SHP77 treated with DMSO at 0.1 percent for 48 hours (cell line): ENCODE results near the gene SPTBN2.
"Not testable (repeated sequence)": the region's sequence is repeated elsewhere in the genome, so short reads cannot be mapped to it uniquely, and the experiment has no call there.

Source experiments
- DNase-seq: peaks from one replicate; lab custom pipeline; 2025; lab: John Stamatoyannopoulos, UW

Gene SPTBN2

DNA sequence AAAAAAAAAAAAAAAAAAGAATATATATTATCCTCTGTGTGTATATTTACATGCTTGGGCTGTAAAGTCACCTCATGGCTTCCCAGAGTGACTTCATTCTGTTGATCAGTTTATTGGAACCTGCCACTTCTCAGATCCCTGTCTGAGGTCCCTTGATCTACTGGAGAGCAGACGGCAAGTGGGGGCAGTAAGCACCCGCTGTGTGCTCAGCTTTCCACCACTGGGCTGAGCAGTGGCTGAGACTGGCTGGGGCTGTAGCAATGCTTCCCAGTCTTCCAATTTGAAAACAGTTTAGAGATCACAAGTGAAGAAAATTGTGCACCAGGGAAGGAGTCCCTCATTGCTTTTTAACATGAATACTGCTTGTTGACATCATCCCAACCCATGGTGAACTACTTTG lies 44.4 kb downstream of the SPTBN2 start:
- no peak for DNase-seq

DNA sequence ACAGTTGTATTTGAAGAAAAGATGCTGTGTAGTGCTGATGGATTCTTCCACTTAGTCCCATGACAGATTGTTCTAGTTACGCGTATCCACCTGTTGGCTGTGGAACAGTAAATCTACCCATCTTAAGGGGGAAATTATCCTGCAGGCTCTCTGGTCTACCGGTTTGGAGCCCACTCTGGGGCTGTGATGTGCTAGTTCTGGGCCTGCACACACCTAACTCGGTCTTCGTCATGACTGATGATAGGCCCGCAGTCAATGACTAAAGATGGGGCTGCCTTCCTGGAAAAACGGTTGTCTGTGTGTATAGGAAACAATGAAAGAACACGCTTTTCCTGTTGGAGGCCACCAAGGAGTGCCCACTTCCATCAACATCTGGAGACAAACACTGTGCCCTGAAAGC lies 45.1 kb downstream of the SPTBN2 start:
- no peak for DNase-seq

DNA sequence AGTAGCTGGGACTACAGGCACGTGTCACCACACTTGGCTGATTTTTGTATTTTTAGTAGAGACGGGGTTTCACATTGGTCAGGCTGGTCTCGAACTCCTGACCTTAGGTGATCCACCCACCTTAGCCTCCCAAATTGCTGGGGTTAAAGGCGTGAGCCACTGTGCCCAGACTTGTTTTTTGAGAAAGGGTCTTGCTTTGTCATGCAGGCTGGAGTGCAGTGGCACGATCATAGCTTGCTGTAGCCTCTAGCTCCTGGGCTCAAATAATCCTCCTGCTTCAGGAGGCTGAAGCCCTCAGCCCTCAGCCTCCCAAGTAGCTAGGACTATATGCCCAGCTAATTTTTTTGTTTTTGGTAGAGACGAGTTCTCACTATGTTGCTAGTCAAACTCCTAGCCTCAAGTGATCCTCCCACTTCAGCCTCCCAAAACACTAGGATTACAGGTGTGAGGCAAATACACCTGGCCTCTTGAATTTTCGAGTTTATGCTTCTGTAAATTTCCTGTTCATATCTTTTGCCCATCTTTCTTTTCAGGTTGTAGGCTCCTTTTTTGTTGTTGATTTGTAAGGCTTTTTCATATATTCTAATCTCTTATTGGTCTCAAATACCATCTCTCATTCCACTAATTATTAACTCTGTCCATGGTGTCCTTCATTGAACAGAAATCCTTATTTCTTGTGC lies 47.9 kb downstream of the SPTBN2 start:
- DNase-seq: no peak

DNA sequence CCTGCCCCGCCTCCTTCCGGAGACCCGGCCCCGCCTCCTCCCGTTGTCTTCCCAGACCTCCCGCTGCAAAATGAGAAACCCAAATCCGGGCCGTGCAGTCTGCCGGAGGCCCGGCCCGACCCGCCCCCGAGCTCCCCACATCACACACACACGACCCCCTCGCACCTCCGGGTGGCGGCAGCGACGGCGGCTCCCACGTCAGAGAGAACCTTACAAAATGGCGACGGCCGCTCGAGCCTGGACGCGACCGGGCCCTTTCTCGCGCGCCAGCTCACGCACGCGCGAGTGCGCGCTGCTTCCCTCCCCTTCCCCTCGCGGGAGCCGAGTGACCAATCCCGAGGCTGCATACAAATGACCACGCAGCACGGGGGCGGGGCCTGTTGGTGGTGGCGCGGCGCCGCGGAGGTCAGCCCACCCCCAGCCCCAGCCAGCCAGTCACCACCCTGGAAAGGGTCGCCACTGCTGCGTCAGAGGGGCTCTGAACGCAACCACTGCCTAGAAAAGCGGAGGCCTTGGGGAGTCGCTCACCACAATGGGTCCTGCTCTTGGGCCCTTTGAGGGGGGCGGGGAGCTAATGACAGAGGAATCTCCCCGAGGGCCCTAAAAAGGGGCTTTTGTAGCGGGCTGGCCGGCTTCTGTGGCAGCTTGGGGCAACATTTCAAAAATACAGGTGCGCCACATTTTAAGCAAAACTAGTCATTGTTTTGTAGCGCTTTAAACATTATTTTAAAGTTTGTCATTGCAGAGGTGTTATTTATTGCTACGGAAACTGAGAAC lies 51.2 kb downstream of the SPTBN2 start, which contains the start of gene RBM4B:
Gene RBM4B, minus strand, starts transcription at position 289 of the 777 bp plus-strand sequence. CDS start 808 bp downstream, outside the sequence.
- peak; percentile 91 for DNase-seq

DNA sequence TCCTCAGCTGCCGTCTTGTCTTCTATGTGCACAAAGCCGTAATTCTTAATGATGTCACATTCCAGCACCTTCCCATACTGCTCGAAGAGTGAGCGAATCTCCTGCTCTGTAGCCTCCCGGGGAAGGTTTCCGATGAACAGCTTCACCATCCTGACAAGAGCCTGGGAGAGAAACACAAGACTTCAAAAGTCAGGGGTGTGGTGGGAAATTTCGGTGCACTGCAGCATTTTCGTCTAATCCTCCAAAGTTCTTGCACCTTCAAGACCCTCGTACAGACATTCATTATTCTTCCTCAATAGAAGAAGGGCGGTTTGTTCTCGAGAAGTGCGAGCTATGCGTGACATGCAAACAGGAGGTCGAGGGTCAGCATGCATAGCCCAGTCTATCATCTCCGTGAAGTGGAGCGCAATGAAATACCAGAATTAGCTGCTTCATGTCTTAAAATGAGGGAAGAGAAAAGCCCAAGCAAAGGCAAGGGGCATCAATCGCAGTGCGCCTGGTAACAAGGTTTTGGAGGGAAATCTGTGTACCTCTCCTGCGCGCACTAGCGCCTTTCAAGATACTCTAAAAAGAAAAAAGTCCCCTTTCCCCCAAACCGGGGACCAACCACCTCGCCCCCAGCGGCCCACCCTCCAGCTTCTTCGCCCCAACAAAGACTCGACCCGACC lies 52.0 kb downstream of the SPTBN2 start:
- DNase-seq: no peak

DNA sequence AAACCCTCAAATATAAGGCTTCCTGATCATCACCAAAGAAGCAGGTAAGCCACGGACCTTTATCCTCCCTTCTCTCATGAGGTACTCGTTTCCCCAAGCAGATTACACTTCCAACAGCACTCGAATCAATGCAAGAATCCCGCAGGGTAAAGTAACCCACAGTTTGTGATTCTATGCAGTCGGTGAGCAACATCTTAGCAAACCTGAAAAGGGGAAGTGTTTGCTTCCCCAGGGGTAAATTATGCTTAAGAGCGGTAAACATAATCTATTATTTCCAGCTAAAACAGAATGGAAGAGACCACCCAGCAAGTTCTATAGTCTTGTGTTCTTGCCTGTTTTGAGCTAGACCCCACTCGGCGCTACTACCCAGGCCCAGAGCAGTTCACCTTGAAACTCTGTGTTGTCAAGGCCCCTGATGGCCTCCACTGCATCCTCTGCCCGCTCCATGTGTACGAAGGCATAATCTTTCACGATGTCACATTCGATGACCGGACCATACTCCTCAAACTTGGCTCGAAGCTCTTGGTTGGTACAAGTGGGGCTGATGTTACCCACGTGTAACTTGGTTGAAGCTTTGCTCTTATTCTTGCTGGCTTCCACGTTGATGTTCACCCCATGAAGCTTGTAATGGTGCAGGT lies 52.6 kb downstream of the SPTBN2 start:
- DNase-seq: no peak

DNA sequence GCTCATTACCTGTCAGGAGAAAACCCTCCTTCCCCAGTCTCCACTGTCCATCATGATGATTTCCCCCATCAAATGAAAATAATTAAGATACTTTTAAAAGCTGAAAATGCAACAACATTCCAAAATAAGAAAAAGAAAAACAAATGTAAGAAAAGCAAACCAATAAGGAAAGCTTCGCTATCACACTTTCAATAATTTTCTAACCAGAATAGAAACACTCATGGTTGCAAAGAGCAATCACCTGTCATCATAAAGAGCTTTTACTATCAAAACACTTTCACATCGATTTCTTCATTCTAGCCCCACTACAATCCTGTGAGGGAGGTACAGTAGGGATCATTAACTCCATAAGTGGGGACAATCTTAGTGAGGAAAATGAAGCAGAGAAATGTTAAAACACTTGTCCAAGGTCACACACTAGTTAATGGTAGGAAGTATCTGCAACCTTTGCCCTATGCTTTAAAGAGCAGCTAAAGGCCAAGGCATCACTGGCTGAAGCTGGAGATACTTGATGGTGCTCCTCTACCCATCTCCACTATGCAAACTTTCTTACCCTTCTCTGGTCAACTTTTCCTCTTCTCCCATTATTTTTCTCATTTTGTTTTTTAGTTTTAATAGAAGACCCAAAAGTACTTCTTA lies 53.9 kb downstream of the SPTBN2 start:
- DNase-seq: no peak

DNA sequence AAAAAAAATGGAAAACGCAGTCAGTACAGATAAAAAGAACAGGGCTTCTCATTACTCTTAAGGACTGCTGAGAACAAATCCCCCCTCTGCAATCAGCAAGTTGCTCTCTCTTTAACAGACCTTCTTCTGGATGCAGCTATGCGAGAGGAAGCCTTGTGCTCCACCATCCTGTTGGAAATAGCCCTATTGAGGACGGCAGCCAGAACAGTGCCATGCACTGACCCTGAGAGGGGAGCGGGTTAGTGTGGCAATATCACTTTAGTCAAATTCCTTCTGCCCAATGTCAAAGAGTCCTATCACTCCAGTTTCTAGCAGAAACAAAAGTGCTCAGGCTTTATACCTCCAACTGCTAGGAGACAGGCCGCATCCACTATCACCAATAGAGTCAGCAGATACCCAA lies 58.2 kb downstream of the SPTBN2 start:
- no peak for DNase-seq

DNA sequence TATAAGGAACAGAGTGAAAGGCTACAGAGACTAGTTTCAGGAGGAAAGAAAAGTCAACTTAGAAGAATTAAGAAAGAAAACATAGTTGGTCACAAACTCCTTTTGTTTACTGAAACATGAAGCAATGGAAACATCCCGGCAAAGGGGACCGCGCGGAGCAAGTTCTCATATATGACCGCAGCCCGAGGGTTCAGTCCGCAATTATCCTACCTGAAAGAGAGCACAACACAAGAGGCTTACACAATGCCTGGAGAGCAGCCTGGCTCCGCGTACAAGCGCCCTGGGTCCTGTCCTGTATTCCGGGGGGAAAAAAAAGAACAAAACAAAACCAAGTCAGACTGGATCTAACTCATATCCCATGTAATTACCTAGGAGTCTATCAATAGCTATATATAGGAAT lies 63.6 kb downstream of the SPTBN2 start:
- DNase-seq: no peak

DNA sequence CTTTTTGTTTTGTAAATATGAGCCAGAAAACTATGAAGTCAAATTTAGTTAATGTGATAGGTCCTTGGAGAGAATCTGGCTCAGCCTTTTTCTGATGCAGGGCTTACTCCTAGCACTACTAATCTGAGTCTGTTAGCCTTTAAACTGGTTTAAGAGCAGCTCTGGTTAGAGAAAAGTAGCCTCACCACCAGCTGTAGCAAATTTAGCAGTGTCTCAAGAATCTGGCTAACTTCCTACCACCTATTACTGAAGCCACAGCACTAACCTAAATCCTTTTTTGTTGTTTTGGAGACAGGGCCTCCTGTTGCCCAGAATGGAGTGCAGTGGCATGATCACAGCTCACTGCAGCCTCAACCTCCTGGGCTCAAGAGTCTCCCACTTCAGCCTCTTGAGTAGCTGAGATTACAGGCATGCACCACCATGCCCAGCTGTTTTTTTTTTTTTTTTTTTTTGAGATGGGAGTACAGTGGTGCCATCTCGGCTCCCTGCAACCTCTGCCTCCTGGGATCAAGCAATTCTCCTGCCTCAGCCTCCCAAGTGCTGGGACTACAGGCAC lies 65.2 kb downstream of the SPTBN2 start:
- DNase-seq: no peak

DNA sequence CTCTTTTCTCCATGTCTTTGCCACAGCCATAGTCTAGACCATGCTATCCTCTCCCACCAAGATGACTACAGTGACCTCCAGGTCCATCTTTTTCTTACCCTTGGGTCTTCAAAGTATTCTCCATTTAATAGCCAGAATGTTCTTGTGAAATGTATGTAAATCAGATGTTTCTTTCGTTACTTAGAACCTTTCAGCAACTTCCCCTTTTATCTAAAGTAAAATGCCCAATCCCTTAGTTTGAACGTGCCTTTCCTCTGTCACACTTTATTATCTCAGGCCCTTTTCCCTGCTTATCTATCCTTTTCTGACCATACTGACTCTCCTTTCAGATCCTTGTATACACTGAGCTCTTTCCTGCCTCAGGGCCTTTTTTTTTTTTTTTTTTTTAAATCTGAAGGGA lies 69.3 kb downstream of the SPTBN2 start:
- DNase-seq: no peak

DNA sequence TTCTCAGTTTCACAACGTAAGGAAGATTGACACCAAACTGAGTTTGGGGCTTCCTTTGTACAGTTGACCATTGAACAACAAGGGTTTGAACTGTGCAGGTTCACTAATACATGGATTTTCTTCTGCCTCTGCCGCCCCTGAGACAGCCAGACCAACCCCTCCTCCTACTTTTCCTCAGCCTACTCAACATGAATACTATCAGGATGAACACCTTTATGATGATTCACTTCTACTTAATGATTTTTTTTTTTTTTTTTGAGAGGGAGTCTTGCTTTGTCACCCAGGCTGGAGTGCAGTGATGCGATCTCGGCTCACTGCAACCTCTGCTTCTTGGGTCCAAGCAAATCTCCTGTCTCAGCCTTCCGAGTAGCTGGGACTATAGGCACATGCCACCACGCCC lies 75.9 kb downstream of the SPTBN2 start:
- DNase-seq: no peak

DNA sequence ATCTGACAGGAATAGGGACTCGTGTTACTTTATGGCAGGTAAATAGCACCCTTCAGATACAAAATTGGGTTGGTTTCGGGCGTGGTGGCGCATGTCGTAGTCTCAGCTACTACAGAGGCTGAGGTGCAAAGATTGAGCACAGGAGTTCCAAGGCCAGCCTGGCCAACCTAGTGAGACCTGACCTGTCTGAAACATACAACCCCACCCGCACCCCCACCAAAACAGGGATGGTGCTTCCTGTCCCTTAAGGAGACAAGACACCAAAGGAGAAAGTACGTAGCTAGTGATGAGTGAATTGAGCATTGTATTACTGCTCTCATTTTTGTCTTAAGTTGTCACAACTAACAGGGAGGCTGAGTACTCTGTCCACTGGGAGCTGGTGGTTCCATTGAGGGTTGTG lies 76.4 kb downstream of the SPTBN2 start:
- no peak for DNase-seq

DNA sequence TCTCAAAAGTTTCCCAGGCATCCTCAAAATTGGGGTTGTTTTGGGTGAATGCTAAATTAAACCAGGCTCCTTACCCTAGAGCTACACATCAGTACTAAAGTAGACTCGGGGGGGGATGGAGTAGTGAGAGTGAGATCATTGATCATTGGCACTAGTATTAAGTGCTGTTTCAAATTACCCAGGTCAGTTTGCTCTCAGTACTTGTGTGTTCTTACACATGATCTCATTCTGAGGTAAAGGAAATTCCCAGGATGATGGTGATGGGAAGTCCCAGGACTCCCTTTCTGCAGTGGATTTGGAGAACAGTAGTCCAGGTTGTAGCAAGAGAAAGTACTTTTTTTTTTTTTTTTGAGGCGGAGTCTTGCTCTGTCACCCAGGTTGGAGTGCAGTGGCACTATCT lies 78.0 kb downstream of the SPTBN2 start:
- no peak for DNase-seq

DNA sequence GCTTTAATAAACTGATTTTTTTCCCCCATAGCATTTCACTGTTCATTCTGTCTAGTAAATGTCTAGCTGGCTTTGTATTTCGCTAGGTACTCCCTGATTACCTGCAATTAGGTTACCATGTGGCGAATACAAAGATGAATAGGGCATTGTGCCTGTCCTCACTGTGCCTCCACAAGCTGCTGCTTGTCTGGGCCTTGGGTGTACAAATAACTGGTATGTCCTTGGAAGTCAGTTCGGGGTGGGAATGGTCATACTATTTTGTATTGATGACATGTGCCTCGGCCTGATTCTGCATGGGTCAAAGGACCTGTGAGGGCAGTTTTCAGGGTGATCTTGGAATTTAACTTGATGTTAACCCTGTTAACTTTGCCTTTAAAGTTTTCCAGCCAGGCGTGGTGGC lies 79.1 kb downstream of the SPTBN2 start:
- DNase-seq: no peak

DNA sequence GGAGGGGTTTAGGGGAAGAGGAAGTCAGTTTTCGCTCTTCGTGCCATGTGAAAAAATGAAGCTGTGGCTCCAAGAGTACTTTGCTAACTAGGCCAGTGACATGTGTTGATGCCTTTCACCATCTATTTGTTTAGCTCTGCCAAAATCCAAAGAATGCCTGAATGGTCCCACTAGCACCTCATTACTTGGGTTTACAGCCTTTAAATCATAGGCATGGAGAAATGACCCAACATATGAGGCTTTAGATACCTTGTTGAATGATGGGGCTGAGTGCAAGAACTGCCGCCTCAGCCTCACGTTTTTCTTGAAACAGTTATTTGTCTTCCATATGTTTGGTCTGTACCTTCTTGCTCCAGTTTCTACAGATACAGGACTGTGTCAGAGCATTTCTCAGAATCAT lies 82.2 kb downstream of the SPTBN2 start:
- no peak for DNase-seq

DNA sequence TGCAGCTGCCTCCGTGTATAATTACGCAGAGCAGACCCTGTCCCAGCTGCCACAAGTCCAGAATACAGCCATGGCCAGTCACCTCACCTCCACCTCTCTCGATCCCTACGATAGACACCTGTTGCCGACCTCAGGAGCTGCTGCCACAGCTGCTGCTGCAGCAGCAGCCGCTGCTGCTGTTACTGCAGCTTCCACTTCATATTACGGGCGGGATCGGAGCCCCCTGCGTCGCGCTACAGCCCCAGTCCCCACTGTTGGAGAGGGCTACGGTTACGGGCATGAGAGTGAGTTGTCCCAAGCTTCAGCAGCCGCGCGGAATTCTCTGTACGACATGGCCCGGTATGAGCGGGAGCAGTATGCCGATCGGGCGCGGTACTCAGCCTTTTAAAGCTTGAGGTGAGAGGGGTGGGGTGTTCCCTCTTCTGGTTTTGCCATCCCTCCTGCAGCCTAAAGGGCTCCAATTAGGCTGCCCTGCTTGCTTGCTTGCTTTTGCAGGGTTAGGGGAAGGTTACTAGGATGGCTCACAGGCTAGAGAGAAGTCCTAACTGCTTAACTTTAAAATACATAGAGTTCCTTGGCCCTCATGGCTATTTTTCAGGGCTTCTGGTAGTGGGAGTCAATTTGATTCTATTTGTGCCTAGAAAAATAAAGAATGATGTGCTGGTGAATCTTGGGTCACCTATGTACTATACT lies 85.1 kb downstream of the SPTBN2 start:
- DNase-seq: no peak

DNA sequence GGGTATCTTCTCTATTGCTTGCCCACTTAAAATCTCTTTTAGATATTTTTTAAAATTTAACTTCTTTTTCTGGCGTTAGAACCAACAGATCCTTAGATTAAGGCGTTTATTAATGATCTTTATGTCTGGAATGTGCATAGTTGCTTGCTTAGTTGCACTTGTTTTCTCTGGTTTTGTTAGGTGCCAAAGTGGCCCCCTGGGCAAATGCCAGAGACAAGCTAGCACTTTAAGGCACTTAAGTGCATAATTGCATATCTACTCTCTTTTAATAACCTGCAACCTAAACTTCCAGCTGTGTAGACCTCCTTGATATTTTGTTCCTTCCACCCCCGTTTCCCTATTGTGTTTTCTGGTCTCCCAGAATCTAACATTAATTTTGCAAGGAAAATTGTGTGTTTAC lies 87.2 kb downstream of the SPTBN2 start:
- no peak for DNase-seq

DNA sequence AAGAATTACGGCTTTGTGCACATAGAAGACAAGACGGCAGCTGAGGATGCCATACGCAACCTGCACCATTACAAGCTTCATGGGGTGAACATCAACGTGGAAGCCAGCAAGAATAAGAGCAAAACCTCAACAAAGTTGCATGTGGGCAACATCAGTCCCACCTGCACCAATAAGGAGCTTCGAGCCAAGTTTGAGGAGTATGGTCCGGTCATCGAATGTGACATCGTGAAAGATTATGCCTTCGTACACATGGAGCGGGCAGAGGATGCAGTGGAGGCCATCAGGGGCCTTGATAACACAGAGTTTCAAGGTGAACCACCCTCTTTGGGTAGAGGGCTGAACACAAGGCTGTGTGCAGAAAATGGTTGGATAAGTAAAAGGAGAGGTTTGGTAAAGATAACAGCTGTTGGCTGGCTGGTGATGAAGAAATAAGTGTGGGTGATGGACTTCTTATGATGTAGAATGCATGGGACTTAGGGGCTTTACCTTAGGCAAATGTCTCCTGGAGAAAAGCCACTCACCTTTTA lies 89.1 kb downstream of the SPTBN2 start:
- DNase-seq: not testable (repeated sequence)

DNA sequence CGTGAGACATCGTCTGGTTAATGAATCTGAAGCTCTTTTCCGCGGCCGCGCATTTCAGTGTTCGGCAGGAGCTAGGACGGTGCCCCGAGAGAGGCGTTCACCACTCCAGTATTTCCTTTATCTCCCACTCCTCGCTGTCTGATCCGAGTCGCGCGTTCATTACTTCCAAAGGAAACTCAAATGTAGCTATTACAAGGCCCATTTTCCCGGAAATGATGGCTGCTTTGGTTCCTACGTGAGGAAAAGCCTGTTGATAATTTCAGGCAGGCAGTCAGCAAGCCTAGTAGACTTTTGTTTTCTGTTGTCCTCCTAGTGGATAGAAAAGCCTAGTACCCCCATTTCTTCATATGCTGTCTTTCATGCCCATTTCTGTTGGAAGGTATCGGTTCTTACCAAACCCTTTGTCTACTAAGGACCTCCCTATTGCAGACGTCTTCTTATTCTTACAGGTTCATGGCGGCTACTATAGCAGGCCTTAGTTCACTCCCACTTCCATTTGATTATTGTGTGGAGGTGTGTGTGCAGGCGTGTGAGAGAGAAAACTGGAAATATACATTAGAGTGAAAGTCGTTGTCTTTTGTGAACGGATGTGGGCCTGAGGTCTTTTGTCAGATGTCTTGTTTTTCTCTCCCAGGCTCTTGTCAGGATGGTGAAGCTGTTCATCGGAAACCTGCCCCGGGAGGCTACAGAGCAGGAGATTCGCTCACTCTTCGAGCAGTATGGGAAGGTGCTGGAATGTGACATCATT lies 89.8 kb downstream of the SPTBN2 start:
- DNase-seq: peak; percentile 13
